Measurements from ENCODE around the gene RYR1.
"Not testable (repeated sequence)": the region's sequence is repeated elsewhere in the genome, so short reads cannot be mapped to it uniquely, and the experiment has no call there.

The RYR1 gene

DNA sequence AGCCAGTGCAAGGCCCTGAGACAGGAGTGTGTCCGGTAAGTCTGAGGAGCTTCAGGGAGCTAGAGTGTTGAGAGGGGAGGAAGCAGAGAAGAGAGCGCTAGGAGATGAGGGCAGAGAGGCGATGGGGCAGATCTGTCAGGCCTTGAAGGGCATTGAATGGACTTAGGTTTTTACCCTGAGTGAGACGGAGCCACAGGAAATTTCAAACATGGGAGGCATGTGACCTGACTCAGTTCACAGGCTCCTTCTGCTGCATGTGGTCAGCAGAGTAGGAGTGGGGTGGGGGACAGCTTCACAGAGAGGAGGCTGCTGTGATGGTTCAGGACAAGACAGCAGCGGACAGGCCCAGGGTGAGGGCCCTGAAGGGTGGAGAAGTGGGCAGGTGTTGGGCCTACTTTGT, 33.1 kb upstream of the RYR1 start:
- no peak for DNase-seq (ENCODE audit: low read depth)
- no peak overlapping the region for H3K4me3 ChIP-seq (ENCODE audit: low read depth, low read length)
- TF ChIP-seq, protein P1, sequence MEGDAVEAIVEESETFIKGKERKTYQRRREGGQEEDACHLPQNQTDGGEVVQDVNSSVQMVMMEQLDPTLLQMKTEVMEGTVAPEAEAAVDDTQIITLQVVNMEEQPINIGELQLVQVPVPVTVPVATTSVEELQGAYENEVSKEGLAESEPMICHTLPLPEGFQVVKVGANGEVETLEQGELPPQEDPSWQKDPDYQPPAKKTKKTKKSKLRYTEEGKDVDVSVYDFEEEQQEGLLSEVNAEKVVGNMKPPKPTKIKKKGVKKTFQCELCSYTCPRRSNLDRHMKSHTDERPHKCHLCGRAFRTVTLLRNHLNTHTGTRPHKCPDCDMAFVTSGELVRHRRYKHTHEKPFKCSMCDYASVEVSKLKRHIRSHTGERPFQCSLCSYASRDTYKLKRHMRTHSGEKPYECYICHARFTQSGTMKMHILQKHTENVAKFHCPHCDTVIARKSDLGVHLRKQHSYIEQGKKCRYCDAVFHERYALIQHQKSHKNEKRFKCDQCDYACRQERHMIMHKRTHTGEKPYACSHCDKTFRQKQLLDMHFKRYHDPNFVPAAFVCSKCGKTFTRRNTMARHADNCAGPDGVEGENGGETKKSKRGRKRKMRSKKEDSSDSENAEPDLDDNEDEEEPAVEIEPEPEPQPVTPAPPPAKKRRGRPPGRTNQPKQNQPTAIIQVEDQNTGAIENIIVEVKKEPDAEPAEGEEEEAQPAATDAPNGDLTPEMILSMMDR (IDR thresholded peaks at IDR 0.05; ENCODE audit: control insufficient read depth, extremely low read depth, insufficient read depth), result no peak

DNA sequence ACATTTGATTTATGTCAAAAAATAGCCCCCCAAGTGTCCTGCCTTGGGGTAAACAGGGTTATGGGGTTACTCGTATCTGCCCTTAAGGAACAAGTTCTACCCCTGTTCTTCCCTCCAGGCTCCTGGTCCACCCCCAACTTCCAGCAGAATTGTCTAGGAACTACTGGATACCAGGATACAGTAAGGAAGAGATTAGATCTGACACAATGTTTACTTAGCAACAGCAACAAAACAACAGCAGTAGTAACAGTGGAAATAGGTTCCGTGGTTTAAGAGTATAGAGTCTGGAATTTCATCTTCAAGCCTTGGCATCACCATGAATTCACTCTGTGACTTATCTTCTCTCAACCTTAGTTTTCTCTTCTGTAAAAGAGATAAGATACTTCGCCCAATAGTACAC, 32.3 kb upstream of the RYR1 start:
- TF ChIP-seq, protein P1 (IDR thresholded peaks at IDR 0.05; ENCODE audit: control insufficient read depth, extremely low read depth, insufficient read depth), result no peak
- no peak overlapping the region for H3K4me3 ChIP-seq (ENCODE audit: low read depth, low read length)
- peak; percentile 39 for DNase-seq (ENCODE audit: low read depth)

DNA sequence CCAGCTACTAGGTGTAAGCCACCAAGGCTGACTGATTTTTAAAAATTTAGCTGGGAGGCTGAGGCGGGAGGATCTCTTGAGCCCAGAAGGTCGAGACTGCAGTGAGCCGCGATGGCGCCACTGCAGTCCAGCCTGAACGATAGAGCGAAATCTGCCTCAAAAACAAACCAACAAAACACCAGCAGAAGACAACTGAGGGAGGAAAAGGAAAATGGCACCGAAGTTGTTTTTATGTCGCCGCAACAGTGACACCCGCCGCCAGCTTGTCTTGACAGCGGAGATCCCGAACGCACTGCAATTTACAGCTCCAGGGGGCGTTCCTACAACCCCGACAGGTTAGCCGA, 30.9 kb upstream of the RYR1 start:
- TF ChIP-seq, protein P1 (IDR thresholded peaks at IDR 0.05; ENCODE audit: control insufficient read depth, extremely low read depth, insufficient read depth), result no peak
- DNase-seq (ENCODE audit: low read depth), result no peak

DNA sequence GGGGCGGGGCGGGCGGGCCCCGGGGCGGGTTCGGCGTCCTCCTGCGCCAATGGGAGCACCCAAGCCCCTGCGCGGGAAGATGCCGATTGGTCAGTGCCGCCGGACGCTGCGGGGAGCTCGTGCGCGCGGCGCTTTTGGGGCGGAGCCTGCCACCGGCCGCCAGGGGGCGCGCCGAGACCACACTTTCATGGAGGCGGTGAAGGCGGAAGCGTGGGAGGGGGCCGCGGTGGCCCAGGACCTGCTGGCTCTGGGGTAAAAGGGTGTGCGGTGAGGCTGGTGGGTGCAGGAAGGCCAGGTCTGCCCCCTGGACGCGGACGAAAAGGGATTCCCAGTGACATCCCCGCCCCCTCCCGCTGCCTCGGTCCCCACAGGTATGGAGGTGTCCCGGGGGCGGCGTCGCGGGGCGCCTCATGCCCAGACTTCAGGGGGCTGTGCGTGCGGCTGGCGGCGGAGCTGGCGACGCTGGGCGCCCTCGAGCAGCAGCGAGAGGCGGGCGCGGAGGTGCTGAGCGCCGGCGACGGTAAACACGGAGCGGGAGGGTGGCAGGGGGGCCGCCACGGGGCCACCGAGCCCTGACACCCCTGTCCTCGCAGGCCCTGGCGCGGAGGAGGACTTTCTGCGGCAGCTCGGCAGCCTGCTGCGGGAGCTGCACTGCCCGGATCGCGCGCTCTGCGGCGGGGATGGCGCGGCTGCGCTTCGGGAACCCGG, 30.4 kb upstream of the RYR1 start, which contains the start of gene FAM98C:
TSS of gene FAM98C (plus strand) at position 127 of the 708 bp plus-strand sequence. CDS start at position 188, 61 bp downstream.
- DNase-seq (ENCODE audit: low read depth), result peak; percentile 90
- TF ChIP-seq, protein P1 (IDR thresholded peaks at IDR 0.05; ENCODE audit: control insufficient read depth, extremely low read depth, insufficient read depth), result peak; percentile 88
- peak within 1 kb of the TSS; percentile 88 for H3K4me3 ChIP-seq (ENCODE audit: low read depth, low read length)

More for the DNA sequence above, 30.9 kb upstream of the RYR1 start:
- peak overlapping the region; percentile 36 for H3K4me3 ChIP-seq (ENCODE audit: low read depth, low read length)

DNA sequence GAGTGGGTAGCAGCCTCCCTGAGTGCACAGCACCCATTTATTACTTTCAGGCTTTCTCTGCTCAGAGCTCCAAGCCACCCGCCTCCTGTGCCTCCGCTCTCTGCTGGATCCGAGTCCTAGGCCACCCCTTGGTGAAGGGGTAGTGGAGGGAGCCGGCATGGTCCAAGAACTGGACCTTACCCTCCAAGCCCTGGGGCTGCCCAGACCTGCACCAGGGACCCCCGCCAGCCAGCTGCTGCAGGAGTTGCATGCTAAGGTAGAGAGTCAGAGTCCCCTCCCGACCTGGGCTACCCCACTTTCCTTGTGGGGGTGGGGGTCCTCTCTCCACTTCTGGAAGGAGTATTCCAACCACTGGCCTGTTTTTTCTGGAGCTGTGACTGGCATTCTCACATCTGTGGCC, 28.6 kb upstream of the RYR1 start:
- TF ChIP-seq, protein P1 (IDR thresholded peaks at IDR 0.05; ENCODE audit: control insufficient read depth, extremely low read depth, insufficient read depth), result no peak
- no peak overlapping the region for H3K4me3 ChIP-seq (ENCODE audit: low read depth, low read length)
- no peak for DNase-seq (ENCODE audit: low read depth)

DNA sequence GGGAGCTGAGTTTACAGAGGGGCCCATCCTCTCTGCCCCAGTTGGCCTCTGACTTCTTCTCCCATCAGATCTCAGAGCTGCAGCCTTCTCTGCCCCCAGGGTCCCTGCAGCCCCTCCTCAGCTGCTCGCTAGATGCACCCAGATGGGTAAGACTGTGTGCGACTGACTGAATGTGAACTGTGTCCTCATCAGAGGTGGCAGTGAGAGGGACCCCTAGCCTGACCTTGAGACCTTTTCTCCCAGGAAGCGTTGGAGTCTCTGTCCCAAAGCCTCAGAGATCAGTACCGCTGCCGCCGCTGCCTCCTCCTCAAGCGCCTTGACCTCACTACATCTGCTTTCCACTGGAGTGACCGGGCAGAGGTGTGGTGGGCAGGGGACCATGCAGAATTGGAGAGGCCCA, 28.2 kb upstream of the RYR1 start:
- TF ChIP-seq, protein P1 (IDR thresholded peaks at IDR 0.05; ENCODE audit: control insufficient read depth, extremely low read depth, insufficient read depth), result no peak
- H3K4me3 ChIP-seq (ENCODE audit: low read depth, low read length), result no peak overlapping the region
- DNase-seq (ENCODE audit: low read depth), result no peak

DNA sequence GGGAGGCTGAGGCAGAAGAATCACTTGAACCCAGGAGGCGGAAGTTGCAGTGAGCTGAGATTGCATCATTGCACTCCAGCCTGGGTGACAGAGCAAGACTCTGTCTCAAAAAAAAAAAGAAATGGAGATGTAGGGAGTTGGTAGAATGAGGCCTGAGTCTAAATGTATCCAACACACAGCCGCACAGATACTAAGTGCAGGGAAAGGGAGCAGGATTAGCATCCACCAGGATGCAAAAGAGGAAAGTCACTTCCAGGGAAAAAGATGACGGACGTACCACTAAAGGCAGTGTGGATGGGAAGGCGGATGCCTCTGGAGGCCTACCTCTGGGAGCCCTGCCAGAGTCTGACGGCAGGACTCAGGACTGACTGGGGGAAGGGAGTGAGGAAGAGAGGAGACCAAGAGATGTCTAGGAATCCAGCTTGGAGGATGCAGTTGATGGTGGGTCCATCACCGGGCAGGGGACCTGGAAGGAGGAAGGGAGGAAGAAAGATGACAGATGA, 23.8 kb upstream of the RYR1 start:
- no peak for DNase-seq (ENCODE audit: low read depth)
- TF ChIP-seq, protein P1 (IDR thresholded peaks at IDR 0.05; ENCODE audit: control insufficient read depth, extremely low read depth, insufficient read depth), result no peak
- H3K4me3 ChIP-seq (ENCODE audit: low read depth, low read length), result no peak overlapping the region

DNA sequence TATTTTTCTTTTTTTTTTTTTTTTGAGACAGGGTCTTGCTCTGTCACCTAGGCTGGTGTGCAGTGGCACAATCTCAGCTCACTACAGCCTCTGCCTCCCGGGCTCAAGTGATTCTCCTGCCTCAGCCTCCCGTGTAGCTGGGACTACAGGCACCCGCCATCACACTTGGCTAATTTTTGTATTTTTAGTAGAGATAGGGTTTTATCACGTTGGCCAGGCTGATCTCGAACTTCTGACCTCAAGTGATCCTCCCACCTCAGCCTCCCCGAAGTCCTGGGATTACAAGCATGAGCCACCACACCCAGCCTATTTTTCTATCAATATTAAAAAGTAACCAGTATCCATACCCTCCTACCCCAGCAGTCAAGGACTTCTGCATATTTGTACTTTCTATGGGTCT, 23.1 kb upstream of the RYR1 start:
- not testable (repeated sequence) for H3K4me3 ChIP-seq (ENCODE audit: low read depth, low read length); DNase-seq (ENCODE audit: low read depth)
